Putamen (tissue), 1 donor: ENCODE data around the gene USF3.

Experiments used
- DNase-seq: peaks from one replicate; pipeline ENCODE4 v3.0.0-alpha.2; 2016; ENCODE audit warnings: low spot score

Gene USF3

DNA sequence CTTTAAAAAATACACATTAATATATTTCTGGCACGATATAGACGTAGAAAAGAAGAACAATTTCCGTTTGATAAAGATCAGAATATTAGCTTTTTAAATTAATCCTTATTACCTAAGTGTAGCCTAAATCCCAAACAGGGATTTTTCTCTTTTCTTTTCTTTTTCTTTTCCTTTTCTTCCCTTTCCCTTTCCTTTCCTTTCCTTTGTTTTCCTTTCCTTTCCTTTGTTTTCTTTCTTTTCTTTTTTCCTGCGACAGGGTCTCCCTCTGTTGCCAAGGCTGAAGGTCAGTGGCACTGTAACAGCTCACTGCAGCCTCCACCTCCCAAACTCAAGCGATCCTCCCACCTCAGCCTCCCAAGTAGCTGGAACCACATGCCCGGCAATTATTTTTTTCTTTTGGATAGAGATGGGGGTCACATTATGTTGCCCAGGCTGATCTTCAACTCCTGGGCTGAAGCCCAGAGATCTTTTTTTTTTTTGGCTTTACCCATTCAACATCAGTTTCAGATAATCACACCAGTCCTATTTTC, 1.8 kb upstream of the USF3 start:
- DNase-seq = no peak

DNA sequence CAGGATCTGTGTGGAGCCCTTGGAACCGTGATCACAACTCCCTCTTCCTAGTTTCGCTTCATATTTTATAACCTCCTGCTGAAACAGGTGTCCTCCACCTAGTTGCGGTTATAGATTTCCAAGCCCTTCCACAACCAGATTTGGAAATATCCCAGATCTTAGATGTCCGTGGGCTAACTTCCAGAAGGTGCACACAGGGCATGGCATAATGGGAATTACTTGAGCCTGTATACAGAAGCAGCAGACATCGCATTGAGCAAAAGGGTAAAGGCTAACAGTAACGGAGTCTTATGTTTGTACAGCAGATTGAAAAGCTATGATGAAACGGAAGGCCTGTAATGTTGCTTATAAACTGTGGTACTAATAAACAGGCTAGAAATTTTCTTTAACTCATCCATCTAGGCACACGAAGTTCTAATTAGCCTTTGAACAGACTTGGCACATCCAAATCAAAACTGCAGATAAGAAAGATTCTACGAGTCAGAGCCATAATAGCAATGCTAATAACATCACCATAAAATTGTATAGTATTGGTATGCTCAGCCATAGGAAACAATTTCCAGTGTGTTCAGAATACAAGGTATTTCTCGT, 1.2 kb upstream of the USF3 start:
- no peak for DNase-seq

DNA sequence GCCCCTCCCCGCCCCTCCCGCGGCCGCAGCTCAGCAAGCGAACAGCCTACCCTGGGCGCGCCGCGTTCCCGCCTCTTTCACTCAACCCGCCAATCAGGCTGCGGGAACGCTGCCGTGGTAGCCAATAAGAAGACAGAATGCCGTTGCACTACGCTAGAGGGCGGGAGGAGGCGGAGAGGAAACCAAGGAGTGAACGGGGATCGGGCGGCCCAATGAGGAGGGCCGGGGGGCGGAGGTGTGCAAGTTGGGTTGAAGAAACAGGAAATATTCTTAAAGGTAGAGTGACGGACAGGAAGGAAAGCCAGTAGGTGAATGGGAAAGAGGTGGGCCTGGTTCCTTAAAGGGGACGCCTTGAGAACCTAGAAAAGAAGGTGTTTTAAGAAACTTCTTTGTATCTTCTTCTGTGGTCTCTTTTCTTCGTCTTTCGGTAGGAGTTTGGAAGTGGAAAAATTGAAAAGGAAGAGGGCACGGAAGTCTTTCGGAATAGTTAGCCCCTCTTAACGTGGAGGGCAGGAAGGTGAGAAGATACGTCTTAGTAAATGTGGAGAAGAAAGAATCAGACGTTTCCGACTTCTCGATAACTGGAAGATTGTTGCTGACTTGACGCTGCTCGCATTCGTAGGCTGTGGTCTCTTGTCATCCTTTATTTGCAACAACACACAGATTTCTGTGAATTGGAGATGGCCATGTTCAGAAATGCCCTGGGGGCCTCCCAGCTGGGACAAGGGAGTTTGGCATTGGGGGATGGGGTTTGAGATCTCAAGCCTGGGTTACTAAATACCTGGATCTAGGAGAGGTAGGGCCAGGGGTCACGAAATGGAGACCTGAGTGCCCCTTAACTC, 437 bp upstream of the USF3 start:
- DNase-seq = peak; percentile 100

DNA sequence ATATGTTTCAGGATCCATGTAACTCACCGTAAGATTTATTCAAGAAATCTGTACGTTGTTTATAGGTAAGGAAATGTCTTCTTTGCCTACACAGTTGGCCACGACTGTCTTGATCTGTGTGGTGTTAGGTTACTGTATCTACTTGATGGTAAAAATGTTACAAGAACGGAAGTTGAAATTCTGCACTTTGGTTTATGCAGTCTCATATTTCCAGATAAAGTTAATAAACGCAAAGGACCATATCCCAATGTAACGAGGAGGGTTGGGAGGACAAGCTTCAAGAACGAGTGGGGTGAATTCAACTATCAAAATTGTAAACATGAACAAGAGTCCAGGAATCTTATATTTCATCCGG, 1.0 kb downstream of the USF3 start:
- no peak for DNase-seq

DNA sequence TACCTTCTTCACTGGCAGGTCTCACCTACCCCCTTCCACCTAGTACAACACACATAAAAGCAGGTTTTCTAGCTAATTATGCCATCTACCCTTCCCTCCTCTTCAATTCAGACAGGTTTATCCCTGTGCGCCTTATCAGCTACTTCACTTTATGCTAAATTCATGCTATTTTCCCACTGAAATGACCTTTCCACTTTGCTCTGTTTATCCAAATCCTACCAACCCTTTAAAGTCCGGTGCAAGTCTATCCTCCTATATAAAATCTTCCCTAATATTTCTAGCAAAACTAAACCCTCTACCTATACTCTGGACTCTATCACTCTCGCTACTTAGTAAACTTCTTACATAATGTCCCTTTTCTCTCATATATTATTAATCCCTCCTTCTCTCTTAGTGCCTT, 6.0 kb downstream of the USF3 start:
- no peak for DNase-seq

DNA sequence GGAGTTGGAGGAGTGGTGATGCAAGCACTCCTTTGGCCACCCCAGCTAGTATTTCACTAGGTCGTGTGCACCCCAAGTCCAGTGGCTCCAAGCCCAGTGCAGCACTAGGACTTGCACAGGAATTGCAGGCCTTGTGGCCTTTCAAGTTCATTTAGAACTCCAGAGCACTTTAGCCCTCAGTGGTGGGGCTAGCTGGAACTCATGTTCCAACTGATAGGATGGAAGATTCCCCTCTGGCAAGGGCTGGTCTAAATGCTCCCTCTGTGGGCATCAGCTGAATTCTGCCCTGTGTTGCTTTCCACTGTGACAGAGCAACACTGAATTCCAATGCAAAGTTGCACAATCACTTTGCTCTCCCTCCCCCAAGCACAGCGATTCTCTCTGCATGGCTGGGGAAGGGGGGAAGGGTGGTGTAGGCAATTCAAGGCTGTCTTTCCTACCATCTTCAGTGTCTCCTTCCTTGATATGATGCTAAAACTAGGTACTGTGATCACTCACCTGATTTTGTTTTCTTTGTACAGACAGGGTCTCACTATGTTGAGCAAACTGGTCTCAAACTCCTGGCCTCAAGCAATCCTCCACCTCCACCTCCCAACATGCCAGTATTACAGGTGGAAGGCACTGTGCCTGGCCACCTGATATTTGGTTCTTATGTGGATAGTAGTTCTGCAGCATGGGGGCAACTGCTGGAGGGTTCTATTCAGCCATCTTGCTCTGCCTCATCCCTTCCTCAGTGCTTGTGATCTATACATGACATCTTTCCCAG, 10.3 kb downstream of the USF3 start:
- DNase-seq = no peak

DNA sequence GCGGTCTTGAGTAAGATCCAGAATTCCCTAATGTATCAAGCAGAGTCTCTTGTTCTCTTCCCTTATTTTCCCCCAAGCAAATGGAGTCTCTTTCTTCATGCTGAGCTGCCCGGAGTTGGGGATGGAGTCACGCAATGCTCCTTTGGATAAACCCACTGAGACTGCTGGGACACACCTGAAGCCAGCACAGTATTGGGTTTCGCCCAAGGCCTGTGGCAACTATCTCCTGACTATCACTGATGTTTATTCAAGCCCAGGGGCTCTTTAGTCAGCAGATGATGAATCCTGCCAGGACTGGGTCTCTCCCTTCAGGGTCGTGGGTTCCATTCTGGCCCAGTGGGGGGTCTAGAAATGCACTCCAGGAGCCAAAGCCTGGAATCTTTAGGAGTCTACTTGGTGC, 11.3 kb downstream of the USF3 start:
- no peak for DNase-seq

DNA sequence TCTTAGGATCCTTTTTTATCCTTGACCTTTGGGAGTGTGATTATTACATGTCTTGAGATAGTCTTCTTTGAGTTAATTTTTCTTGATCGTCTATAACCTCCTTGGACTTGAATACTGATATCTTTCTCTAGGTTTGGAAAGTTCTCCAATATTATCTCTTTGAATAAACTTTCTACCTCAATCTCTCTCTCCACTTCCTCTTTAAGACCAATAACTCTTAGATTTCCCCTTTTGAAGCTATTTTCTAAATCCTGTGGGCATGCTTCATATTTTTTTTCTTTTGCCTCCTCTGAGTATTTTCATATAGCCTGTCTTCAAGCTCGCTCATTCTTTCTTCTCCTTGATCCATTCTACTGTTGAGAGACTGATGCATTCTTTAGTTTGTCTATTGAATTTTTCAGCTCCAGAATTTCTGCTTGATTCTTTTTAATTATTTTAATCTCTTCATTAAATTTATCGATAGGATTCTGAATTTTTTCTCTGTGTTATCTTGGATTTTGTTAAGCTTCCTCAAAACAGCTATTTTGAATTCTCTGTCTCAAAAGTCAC, 12.1 kb downstream of the USF3 start:
- DNase-seq = no peak

DNA sequence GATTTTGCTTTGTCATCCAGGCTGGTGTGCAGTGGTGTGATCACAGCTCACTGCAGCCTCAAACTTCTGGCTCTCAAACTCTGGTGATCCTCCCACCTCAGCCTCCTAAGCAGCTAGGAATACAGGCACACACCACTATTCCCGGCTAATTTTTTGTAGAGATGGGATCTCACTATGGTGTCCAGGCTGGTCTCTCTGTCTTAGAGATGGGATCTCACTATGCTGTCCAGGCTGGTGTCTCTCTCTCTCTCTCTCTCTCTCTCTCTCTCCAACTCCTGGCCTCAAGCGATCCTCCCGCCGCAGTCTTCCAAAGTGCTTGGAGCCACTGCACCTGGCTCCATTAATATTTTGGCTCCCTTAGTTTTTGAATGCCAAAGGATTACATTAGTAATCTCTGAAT, 17.7 kb downstream of the USF3 start:
- no peak for DNase-seq

DNA sequence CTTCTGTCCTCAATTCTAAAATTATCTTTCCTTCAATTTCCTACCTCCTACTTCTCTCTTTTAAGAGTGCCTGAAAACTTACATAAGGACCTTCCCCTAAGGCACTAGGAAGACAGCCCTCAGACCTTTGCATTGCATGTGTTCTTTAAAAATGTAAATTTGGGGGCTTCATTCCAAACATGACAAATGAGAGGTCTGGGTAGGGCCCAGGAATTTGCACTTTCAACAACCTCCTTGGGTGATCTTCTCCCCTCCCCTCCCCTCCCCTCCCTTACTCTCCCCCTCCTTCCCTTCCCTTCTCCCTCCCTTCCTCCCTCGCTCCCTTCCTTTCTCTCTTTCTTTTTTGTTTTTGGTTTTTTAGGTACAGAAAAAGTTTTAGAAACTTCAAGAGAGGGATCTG, 18.7 kb downstream of the USF3 start:
- no peak for DNase-seq

DNA sequence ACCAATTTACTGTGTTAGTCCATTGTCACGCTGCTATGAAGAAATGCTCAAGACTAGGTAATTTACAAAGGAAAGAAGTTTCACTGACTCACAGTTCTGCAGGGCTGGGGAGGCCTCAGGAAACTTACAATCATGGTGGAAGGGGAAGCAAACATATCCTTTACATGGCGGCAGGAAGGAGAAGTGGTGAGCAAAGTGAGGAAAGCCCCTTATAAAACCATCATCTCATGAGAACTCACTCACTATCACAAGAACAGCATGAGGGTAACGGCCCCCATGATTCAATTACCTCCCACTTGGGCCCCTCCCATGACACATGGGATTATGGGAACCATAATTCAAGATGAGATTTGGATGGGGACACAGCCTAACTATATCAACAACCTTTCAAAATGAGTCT, 20.2 kb downstream of the USF3 start:
- DNase-seq = no peak

DNA sequence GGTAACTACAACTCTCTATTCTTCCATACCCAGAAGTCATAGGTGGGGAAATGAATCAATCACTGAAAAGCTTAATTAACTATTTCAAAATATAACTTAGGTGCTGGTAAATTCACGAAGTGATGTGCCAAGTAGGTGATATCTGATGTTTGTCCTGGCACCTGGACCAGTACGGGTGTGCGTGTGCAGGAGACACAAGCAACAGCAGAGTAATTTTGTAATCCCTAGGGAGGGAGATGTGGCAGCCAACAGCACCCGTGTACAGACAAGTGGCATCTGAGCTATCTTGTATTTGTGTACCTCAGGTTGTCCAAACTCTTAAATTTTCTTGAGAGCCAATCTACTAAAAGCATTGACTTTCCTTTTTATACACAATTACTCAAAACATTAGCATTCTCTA, 22.8 kb downstream of the USF3 start:
- DNase-seq = no peak

DNA sequence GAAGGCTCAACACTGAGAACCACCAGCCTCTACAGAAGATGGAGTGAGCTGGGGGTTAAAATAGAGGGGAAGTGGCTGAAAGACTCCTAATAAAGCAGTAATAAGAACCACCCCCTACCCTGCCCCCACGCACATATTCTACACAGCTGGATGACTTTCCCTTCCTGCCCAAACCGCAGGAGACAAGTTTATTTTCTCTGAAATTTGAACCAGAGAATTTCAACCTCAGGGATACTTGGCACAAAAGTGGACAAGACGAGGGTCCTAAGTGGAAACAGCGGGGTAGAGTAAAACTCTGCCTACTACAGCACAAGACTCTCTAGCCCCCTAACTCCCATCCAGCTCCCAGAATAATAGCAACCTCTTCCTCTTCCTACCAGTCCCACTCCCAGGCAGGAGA, 28.4 kb downstream of the USF3 start:
- no peak for DNase-seq

DNA sequence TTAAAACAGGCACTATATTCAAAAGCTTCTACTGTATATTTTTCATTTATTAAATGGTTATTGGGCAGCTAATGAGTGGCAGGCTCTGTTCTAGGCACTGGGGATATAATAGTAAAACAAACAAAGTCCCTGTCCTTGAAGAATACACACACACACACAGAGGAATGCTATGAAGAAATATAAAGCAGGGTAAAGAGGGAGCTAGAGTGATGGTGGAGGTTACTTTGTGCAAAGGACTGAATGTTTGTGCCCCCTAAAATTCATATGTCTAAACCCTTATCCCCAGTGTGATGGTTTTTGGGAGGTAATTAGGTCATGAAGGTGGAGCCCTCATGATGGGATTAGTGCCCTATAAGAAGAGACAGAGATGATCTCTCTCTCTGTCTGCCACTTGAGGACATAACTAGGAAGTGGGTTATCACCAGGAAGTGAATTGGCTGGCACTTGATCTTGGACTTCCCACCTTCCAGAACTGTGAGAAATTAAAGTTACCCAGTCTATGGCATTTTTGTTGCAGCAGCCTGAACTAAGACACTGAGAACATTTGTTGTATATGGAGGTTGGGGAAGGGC, 31.8 kb downstream of the USF3 start:
- DNase-seq = no peak

DNA sequence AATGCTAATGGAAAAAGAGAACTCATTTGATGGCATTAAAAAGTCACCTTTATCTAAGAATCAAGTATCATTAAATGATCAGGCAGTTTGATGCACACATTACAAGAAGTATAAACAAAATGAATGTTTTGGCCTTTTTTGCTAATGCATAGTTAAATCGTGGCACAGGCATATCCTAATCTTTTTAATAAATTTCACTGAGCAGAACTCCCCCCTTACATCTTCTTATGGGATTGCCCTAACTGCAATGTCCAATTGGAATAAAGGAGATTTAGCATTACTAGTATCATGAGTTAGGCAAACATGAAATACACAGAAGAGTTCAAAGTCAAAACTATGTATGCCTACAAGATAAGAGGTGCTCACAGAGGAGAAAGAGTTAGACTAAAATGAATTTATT, 32.7 kb downstream of the USF3 start:
- DNase-seq = no peak

DNA sequence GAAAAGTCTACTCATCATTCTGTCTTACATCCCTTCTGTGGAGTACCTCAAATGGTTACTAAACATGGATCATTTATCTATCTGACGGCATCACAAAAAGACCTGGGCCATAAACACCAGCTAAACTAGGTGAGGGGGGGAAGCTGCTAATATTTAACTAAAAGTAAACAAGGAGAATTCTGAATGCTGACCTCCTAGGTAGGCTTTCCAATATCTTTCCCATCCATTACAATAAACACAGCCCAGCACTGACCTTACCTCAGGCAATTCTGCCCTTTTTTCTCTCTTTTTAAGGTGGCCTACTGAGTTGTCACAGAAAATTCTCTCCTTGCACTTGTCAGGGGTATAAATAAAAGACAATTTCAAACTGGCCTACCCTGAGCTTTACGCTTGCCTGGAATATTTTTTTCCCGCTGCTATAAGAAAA, 33.1 kb downstream of the USF3 start:
- no peak for DNase-seq

DNA sequence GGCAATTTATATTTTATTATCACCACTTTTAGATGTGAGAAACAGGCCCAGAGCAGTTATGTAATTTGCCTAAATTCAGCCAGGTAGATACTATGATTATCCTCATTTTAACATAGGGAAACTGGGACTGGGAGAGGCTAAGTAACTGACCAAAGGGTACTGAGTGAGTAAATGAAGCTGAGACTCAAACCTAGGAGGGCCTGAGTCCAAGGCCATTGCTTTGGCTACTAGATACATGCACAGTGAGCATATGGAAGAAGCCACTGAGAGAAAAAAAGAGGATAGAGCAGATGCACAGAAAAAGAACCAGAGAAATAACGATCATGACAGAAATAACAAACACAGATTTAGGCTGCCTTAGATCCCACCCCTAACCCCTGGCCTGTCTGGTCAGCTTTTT, 33.6 kb downstream of the USF3 start:
- DNase-seq = no peak

DNA sequence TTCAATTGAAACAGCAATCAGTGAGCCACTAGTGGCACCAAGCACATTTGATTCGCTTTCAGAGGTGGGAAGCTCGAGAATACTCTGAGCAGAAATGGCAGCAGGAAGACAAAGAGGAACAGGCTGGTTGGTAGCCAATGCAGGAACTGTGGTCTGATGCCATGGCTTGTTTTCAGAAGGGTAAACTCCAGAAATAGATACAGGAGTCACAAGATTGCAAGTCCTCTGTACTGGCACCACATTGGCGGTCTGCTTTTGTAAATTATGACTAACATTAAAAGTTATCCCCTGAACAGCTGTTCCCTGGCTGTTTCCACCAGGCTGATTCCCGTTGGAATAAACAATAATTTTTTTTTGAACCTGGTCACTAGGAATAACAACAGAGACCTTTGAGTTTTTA, 35.5 kb downstream of the USF3 start:
- DNase-seq = no peak

DNA sequence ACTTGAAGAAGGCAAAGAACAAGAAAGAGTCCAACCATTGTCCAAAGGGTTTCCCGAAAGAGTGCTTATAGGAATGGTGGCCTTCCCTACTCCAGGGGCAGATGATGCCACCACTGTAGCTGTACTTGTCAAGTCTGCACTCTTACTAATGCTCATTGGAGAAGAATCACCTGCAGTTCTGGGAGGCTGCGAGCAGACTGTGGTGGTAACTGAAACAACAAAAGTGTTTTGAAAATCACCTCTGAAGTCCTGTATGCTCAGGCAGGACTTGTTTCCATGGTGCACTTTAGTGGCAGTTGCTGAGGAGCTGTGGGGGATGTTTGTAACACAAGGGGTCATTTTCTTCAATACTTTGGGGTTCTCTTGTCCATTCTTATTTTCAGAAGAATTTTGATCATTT, 36.0 kb downstream of the USF3 start:
- no peak for DNase-seq

DNA sequence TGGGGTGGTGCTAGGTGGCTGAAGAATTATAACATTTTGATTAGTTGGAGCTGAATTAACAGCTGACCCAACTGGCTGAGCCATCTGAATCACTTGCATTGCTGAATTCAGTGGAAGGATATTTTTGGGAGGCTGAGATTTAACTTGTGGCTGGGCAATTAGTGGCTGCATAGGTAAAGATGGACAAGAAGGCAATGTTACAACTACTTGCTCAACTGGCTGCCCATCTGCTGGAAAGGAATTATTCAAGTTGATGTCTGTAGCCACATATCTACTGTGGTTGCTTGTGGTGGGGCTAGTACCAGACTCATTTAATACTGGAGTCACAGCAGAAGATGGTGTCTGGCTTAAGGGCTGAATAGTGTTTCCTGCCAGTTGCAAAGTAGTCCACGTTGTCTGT, 36.4 kb downstream of the USF3 start:
- no peak for DNase-seq

DNA sequence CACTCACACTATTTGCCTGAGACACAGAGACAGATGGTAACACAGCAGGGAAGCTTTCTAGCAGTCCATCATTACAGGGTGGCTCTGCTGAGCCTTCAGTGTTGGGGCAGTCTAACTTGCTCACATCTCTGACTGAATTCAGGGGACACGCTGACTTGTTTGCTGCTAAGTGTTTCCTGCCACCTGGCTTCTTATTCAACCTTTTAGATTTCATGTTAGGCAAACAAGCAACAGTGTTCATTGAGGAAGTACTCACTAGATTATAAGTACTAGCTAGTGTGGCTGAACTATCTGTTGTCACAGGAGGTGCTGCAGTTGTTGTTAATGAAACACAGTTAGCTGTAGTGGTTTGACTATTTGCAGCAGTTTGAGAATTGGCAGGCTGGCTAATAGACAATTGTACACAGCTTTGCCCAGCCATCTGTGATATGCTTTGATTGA, 37.3 kb downstream of the USF3 start:
- DNase-seq = no peak

DNA sequence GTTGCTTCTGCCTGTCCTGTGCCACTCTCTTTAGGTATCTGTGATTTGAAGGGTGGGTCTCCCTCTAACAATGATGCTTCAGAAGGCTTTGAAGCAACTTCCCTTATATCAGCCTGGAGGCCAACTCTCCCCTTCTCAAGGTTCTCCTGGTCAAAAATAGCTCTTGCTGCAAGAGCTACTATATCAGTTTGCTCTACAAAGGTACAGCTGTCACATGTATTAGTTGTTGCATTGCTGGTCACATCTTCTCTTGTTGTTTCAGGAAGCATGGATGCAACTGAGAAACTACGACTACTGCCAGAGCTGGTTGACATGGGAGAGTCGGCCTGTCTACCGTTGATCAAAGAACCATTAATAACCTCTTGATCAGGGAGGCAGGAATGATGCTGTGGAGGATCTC, 38.3 kb downstream of the USF3 start:
- DNase-seq = no peak
